ENCODE measurements around the gene UNC5C. TPM values are rescaled to one million over a fixed set of nuclear protein-coding genes. Genes with fewer than 3 reads are reported as not detected.
A peak's percentile ranks its signal among the peaks of the same experiment; 100 is the strongest.

Gene UNC5C
- total and polyA plus RNA-seq, 2 experiments from 2014 or later: 3.5 to 16.0 TPM

- peaks cover 10% of the 10 kb centered on the region for H3K79me2 ChIP-seq
- no peaks in the 10 kb centered on the region for H3K36me3 ChIP-seq (replicated peaks; ENCODE audit: insufficient read depth, low read depth)
- WGBS (ENCODE audit: low lambda C conversion rate, missing lambda C conversion rate): 36% methylated on average over 1 of the region's 1 CpG
- no peak overlapping the region for H2AFZ ChIP-seq
- no peak for DNase-seq (ENCODE audit: low spot score)
- no peaks in the 10 kb centered on the region for H3K9me3 ChIP-seq (ENCODE audit: low read depth)
- no peak overlapping the region for H3K27ac ChIP-seq
- no peak overlapping the region for H3K4me2 ChIP-seq
- H3K9me2 ChIP-seq (replicated peaks; ENCODE audit: insufficient read depth): no peaks in the 10 kb centered on the region
- H3K27me3 ChIP-seq: no peaks in the 10 kb centered on the region
- no peaks in the 10 kb centered on the region for H4K20me1 ChIP-seq (ENCODE audit: insufficient read depth, poor library complexity, severe bottlenecking)
- H3K4me3 ChIP-seq: no peak overlapping the region
- TF ChIP-seq, protein P1, sequence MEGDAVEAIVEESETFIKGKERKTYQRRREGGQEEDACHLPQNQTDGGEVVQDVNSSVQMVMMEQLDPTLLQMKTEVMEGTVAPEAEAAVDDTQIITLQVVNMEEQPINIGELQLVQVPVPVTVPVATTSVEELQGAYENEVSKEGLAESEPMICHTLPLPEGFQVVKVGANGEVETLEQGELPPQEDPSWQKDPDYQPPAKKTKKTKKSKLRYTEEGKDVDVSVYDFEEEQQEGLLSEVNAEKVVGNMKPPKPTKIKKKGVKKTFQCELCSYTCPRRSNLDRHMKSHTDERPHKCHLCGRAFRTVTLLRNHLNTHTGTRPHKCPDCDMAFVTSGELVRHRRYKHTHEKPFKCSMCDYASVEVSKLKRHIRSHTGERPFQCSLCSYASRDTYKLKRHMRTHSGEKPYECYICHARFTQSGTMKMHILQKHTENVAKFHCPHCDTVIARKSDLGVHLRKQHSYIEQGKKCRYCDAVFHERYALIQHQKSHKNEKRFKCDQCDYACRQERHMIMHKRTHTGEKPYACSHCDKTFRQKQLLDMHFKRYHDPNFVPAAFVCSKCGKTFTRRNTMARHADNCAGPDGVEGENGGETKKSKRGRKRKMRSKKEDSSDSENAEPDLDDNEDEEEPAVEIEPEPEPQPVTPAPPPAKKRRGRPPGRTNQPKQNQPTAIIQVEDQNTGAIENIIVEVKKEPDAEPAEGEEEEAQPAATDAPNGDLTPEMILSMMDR (IDR thresholded peaks at IDR 0.05; ENCODE audit: poor library complexity): no peak
- no peak for TF ChIP-seq EZH2phosphoT487 (IDR thresholded peaks at IDR 0.05; ENCODE audit: low read depth, severe bottlenecking, unreplicated experiment)
- no peak for TF ChIP-seq EZH2 (IDR thresholded peaks at IDR 0.05; ENCODE audit: borderline replicate concordance)
- H3K4me1 ChIP-seq (ENCODE audit: insufficient read depth): no peaks in the 10 kb centered on the region
These were observed 24.6 kb downstream of the UNC5C start for GRCh38 chr4:95524184-95524583.

- H3K36me3 ChIP-seq (replicated peaks; ENCODE audit: insufficient read depth, low read depth): no peaks in the 10 kb centered on the region
- 88% methylated on average over 6 of the region's 6 CpGs for WGBS (ENCODE audit: low lambda C conversion rate, missing lambda C conversion rate)
- no peak overlapping the region for H3K4me2 ChIP-seq
These were observed 25.9 kb downstream of the UNC5C start for GRCh38 chr4:95522682-95523530.

GRCh38 chr4:95517576-95518345 is 31.0 kb downstream of the UNC5C start:
- H3K9me3 ChIP-seq (ENCODE audit: low read depth): no peaks in the 10 kb centered on the region
- peak overlapping the region; percentile 64 for H3K27ac ChIP-seq
- H3K36me3 ChIP-seq (replicated peaks; ENCODE audit: insufficient read depth, low read depth): no peaks in the 10 kb centered on the region
- no peak for DNase-seq (ENCODE audit: low spot score)
- TF ChIP-seq EZH2 (IDR thresholded peaks at IDR 0.05; ENCODE audit: borderline replicate concordance): no peak
- TF ChIP-seq EZH2phosphoT487 (IDR thresholded peaks at IDR 0.05; ENCODE audit: low read depth, severe bottlenecking, unreplicated experiment): no peak
- TF ChIP-seq, protein P1 (IDR thresholded peaks at IDR 0.05; ENCODE audit: poor library complexity): no peak
- no peaks in the 10 kb centered on the region for H3K27me3 ChIP-seq
- no peaks in the 10 kb centered on the region for H3K9me2 ChIP-seq (replicated peaks; ENCODE audit: insufficient read depth)
- WGBS (ENCODE audit: low lambda C conversion rate, missing lambda C conversion rate): 60% methylated on average over 7 of the region's 7 CpGs
- no peaks in the 10 kb centered on the region for H4K20me1 ChIP-seq (ENCODE audit: insufficient read depth, poor library complexity, severe bottlenecking)
- H3K4me1 ChIP-seq (ENCODE audit: insufficient read depth): no peaks in the 10 kb centered on the region
- peaks cover 4% of the 10 kb centered on the region for H3K79me2 ChIP-seq
- no peak overlapping the region for H2AFZ ChIP-seq
- H3K4me2 ChIP-seq: no peak overlapping the region
- no peak overlapping the region for H3K4me3 ChIP-seq

More at GRCh38 chr4:95522682-95523530, 25.9 kb downstream of the UNC5C start:
- TF ChIP-seq, protein P1 (IDR thresholded peaks at IDR 0.05; ENCODE audit: poor library complexity): no peak
- TF ChIP-seq EZH2phosphoT487 (IDR thresholded peaks at IDR 0.05; ENCODE audit: low read depth, severe bottlenecking, unreplicated experiment): no peak
- TF ChIP-seq EZH2 (IDR thresholded peaks at IDR 0.05; ENCODE audit: borderline replicate concordance): no peak
- no peak overlapping the region for H2AFZ ChIP-seq
- no peaks in the 10 kb centered on the region for H3K4me1 ChIP-seq (ENCODE audit: insufficient read depth)
- no peaks in the 10 kb centered on the region for H4K20me1 ChIP-seq (ENCODE audit: insufficient read depth, poor library complexity, severe bottlenecking)
- no peak overlapping the region for H3K4me3 ChIP-seq
- no peaks in the 10 kb centered on the region for H3K9me2 ChIP-seq (replicated peaks; ENCODE audit: insufficient read depth)
- H3K27me3 ChIP-seq: no peaks in the 10 kb centered on the region
- peaks cover 10% of the 10 kb centered on the region for H3K79me2 ChIP-seq
- DNase-seq (ENCODE audit: low spot score): no peak
- no peak overlapping the region for H3K27ac ChIP-seq
- no peaks in the 10 kb centered on the region for H3K9me3 ChIP-seq (ENCODE audit: low read depth)

All from hepatocyte (in vitro differentiated cells).